ENCODE data around the gene IPPK.

Gene IPPK

GRCh38 chr9:92611621-92612285 lies 58.2 kb downstream of the IPPK start:
- no peak for DNase-seq (ENCODE audit: extremely low spot score)
- ChIA-PET CTCF (interaction anchor here (1.0 kb wide), 1 partner anchor 9 kb away, joined by 3 read pairs; no protein-coding TSS in a partner anchor), POLR2A (no interaction called here)
- no peak for TF ChIP-seq CTCF (IDR thresholded peaks at IDR 0.05; ENCODE audit: control extremely low read depth, extremely low read depth, low read depth, missing control alignments)

- CTCF ChIA-PET = interaction anchor here (0.9 to 1.0 kb wide), 2 partner anchors 10 to 472 kb away, joined by 3 read pairs; no protein-coding TSS in a partner anchor
- TF ChIP-seq CTCF (IDR thresholded peaks at IDR 0.05; ENCODE audit: control extremely low read depth, extremely low read depth, low read depth, missing control alignments) = no peak
- POLR2A ChIA-PET = no interaction called here
- DNase-seq (ENCODE audit: extremely low spot score) = no peak
These were observed 59.2 kb downstream of the IPPK start for GRCh38 chr9:92610470-92611420.

GRCh38 chr9:92608909-92609445 lies 61.0 kb downstream of the IPPK start:
- ChIA-PET CTCF (interaction anchor here (1.1 kb wide), 1 partner anchor 469 kb away, joined by 3 read pairs; no protein-coding TSS in a partner anchor), POLR2A (no interaction called here)
- DNase-seq (ENCODE audit: extremely low spot score) = no peak
- TF ChIP-seq CTCF (IDR thresholded peaks at IDR 0.05; ENCODE audit: control extremely low read depth, extremely low read depth, low read depth, missing control alignments) = no peak

- POLR2A ChIA-PET = no interaction called here
- CTCF ChIA-PET = interaction anchor here (1.0 to 1.1 kb wide), 3 partner anchors 12 to 468 kb away, joined by 3 read pairs; no protein-coding TSS in a partner anchor
- no peak for DNase-seq (ENCODE audit: extremely low spot score)
- TF ChIP-seq CTCF (IDR thresholded peaks at IDR 0.05; ENCODE audit: control extremely low read depth, extremely low read depth, low read depth, missing control alignments) = no peak
These were observed 61.6 kb downstream of the IPPK start for GRCh38 chr9:92608241-92608908.

GRCh38 chr9:92607773-92608172 lies 62.2 kb downstream of the IPPK start:
- TF ChIP-seq CTCF (IDR thresholded peaks at IDR 0.05; ENCODE audit: control extremely low read depth, extremely low read depth, low read depth, missing control alignments) = no peak
- POLR2A ChIA-PET = no interaction called here
- no peak for DNase-seq (ENCODE audit: extremely low spot score)
- CTCF ChIA-PET = interaction anchor here (1.0 kb wide), 2 partner anchors 13 to 298 kb away, joined by 3 read pairs; no protein-coding TSS in a partner anchor

GRCh38 chr9:92607088-92607487 lies 62.8 kb downstream of the IPPK start:
- no peak for DNase-seq (ENCODE audit: extremely low spot score)
- ChIA-PET POLR2A (no interaction called here), CTCF (interaction anchor here (1.0 kb wide), 1 partner anchor 13 kb away, joined by 3 read pairs; no protein-coding TSS in a partner anchor)

More at GRCh38 chr9:92607088-92607487, 62.8 kb downstream of the IPPK start:
- TF ChIP-seq CTCF (IDR thresholded peaks at IDR 0.05; ENCODE audit: control extremely low read depth, extremely low read depth, low read depth, missing control alignments) = no peak

Data from GM10248 (cell line).